C1 segment of cervical spinal cord (tissue), 14 donors: ENCODE results near the gene FAM3A.
A peak's percentile ranks its signal among the peaks of the same experiment; 100 is the strongest.

Source experiments
- DNase-seq, 14 donors: peaks; one replicate each; lab custom pipeline; 2025; lab: John Stamatoyannopoulos, UW

FAM3A gene

DNA sequence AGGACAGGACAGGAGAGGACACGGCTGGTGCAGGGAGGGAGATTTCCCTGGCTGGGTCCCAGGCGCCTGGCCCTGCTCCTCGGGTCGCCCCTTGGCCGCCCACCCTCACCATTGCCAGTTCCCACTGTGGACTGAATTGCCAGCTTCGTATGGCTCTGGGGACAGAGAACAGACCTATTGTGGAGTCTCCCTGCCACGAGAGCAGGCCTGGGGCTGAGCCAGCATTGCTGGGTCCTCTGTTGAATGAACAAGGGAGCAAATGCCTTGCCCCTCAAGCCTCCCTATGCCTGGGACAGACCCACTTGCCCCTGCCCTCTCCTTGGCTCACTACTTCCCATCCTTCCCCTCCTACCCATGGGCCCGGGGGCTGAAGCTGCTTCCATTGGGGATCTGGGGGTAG is 53.6 kb downstream of the FAM3A start:
- peak in 4 of 14 donors; percentile 4 to 19 (median 14) for DNase-seq

DNA sequence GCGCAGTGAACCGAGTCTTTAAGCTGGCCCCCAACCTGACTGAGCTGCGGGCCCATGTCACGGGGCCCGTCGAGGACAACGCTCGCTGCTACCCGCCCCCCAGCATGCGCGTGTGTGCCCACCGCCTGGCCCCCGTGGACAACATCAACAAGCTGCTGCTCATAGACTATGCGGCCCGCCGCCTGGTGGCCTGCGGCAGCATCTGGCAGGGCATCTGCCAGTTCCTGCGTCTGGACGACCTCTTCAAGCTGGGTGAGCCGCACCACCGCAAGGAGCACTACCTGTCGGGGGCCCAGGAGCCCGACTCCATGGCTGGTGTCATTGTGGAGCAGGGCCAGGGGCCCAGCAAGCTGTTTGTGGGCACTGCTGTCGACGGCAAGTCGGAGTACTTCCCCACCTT is 55.7 kb downstream of the FAM3A start:
- no peak for DNase-seq

DNA sequence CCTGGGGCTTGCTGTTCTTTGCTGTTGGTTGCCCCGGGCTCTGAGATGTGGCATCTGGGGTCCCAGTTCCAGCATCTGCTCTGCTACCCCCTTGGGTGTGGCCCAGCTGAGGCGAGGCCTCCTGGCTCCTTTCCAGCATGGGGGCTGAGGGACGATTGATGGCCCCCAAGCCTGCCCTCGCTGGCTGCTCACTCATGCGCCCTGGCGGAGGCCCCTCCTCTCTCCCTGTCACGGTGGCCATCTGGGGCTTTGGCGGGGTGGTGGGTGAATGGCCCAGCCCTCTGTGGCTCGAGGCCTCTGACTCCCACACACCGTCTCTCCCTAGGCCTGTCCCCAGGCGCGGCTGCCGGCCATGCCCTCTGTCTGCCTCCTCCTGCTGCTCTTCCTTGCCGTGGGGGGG is 56.2 kb downstream of the FAM3A start:
- DNase-seq, result no peak

DNA sequence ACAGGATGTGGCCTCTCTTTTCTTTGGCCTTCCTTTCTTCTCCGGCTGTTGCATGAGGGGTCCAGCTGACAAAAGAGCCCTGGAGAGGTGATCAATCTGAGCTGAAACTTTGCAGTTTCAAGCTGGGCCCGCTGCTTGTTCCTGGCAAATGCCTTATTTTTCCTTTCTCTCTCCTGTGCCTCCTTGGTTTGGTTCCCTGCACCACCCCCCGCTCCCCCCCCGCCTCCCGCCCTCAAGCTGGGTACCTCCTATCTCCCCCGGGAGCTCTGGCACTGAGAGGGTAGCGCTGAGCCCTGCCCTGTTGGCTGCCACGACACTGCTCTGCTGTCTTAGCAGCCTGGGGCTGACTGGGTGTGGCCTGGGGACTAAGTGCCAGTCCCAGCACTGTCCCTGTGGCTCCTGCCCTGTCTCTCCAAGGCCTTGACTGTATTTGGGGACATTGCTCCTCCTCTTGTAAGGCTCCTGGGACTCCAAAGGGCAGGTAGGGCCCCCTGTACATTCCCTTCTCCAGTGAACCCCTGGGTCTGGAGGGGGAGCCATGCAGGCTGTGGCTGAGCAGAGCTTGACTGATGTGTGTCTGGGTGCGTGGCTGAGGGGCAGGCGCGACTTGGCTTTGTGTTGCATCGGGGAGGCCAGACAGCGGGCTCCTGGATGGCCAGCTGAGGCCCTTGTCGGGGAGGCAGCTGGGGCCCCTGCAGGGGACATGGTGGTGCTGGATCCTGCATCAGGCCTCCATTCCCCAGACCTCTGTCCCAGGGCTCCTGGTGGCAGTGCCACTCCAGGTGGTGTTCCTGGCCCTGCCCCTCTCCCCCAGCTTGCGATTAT is 56.9 kb downstream of the FAM3A start:
- peak in 6 of 14 donors; percentile 9 to 30 (median 16) for DNase-seq

DNA sequence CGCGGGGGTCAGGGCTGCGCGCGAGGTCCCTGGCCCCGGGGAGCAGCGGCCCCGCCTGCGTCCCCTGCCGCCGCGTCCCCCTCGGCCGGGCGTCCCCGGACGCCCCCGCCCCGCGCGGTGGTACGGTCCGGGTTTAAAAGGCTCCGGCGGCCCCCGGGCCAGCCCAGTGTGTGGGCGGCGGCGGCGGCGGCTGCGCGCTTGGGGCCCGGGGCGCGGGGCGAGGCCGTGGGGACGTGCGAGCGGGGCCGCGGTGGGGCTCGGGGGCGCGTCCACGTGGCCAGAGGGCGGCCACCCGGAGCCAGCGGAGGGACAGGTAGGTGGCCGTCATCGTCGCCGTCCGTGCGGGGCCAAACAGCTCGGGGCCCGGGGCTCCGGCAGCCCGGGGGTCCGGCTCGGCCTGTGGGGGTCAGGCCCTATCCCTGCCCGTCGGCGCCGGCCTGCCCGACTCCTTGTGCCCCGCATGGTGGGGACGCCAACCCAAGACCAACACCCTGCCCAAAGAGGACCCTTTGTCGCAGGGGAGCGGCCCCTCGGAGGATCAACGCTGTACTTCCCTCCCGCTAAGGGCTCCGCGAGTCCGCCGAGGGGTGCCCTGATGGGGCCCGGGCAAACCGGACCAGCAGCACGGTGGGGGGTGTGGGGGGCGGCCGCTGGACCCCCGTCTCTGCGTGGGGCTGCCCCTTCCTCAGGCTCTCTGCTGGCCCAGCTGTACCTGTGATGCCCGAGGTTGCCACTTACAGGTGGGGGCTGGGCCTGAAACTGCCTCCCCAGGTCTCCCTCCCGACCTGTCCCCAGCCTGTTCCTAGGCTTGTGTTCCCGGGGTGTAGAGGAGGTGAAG is 57.7 kb downstream of the FAM3A start, which contains the start of gene PLXNA3:
Gene PLXNA3 (plus strand): TSS at position 166 of the 838 bp plus-strand sequence. CDS start 1,903 bp downstream, outside the sequence.
- DNase-seq, result peak in 5 of 14 donors; percentile 12 to 73 (median 46)

DNA sequence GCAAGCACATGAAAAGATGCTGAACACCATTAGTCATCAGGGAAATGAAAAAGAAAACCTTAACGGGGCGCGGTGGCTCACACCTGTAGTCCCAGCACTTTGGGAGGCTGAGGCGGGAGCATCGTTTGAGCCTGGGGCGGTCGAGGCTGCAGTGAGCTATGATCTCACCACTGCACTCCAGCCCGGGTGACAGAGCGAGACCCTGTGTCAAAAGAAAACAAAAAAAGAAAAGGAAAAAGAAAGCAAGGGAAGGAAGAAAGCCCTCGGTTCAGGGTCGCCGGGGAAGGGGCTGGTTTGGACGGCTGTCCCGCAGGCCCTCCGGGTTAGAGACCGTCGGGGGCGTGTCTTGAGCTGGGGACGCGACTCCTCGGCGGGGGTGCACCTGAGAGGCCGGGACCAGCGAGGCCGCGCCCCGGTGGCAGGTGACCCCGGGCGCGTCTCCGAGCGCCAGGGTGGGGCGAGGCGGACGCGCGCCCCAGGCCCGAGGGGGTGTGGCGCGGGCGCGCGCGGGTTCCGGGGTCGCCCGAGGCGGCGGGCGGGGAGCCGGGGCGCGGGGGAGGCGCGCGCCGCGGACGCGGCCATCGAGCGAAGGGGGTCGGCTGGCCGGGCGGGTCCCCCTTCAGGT is 58.4 kb downstream of the FAM3A start:
- peak in 4 of 14 donors; percentile 20 to 73 (median 54) for DNase-seq
